Measurements from ENCODE around the gene MSANTD7.

GRCh38 chr10:14873090-14873760 lies 35.1 kb downstream of the MSANTD7 start:
- TF ChIP-seq CTCF (IDR thresholded peaks at IDR 0.05), result no peak
- TF ChIP-seq EZH2 (IDR thresholded peaks at IDR 0.05; ENCODE audit: borderline replicate concordance, insufficient read depth, low read depth, low read length, poor library complexity, severe bottlenecking), result no peak

Data from B cell (primary cell).